ENCODE measurements around the gene OR6X1.
A peak's percentile ranks its signal among the peaks of the same experiment; 100 is the strongest.

The OR6X1 gene
- 0 reads per million in 2 donors for total RNA-seq

GRCh38 chr11:123754101-123754568 lies at the start of gene OR6X1:
Gene OR6X1 (minus strand): TSS chr11:123754518. CDS start chr11:123754518, 0 bp downstream.
- peak in 1 of 5 experiments; percentile 77 for DNase-seq

- peak in 1 of 5 experiments; percentile 30 for DNase-seq
Observed at GRCh38 chr11:123801765-123802164, 47.4 kb upstream of the OR6X1 start.

- no peak for DNase-seq
Observed at GRCh38 chr11:123800036-123800435, 45.7 kb upstream of the OR6X1 start.

GRCh38 chr11:123799438-123799837 lies 45.1 kb upstream of the OR6X1 start:
- DNase-seq = no peak

- no peak for DNase-seq
Observed at GRCh38 chr11:123798513-123799252, 44.4 kb upstream of the OR6X1 start.

DNA sequence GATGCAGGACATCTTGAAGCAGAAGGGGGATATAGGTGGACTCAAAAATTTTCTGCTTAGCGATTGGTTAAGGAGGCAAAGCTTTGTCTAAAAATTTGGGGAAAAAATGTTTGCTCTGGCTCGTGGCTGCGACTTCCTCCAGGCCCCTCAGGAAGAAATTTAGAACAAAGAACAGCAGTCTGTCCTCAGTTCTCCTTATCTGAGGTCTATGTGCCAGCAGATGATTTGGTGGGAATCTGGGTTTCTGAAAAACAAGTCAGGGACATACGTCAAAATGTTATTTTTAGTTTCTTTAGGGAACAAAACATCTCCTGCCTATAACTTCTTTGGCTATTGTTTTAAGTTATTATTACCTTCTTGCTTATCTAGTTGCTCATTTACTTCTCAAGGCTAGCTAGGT lies 43.8 kb upstream of the OR6X1 start:
- no peak for DNase-seq

DNA sequence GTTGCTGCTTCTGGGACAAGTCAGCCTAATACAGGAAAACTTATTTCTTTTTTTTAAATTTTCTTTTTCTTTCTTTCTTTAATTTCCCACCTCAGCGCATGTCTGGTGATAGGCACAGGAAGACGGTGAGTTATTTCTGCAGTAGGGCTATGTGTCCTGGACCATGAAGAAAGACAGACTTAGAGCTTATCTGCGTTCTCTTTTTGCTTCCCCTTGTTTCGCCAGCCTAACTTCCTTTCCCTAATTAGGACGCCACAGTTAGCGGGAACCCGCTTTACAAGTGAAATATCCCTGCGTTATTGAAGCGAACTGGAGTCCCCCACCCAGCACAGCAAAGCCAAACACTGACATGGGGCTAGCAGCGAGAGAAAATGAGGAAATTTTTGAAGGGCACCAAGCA lies 43.2 kb upstream of the OR6X1 start:
- no peak for DNase-seq

- DNase-seq = no peak
Observed at GRCh38 chr11:123797114-123797513, 42.8 kb upstream of the OR6X1 start.

DNA sequence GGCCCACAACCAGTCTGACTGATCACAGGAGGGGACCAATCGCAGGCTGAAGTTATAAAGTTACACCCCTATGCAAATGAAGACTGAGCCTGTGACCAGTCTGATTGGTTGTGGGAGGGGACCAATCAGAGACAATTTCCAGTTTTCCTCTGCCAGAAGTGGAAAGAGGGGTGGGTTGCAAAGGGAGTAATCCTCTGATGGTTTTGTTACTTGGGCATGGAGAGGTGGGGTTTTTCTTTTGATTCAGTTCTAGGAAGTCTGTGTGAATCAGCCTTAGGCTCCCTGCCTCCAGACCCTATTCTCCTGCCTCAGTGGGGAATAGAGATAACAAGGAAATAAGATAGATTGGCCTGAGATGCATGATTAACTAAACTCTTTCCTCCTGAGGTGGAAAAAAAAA lies 41.9 kb upstream of the OR6X1 start:
- DNase-seq = no peak

DNA sequence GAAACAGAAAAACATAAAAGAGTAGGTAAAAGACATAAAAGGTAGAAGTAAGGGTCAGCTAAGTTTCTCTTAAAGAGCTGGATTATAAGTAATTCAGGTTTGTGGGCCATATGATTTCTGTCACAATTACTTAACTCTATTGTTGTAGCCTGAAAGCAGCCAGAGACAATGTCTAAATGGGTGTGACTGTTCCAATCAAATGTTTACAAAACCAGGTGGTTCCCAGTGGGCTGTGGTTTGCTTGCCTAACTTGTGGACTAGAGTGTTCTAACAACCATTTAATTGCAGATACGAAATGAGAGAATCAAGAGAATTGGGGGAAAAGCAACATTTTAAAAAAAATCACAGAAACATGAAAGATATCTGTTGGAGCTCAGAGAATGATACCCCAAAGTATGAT lies 29.2 kb upstream of the OR6X1 start:
- DNase-seq = no peak

GRCh38 chr11:123778511-123778910 lies 24.2 kb upstream of the OR6X1 start:
- no peak for DNase-seq

GRCh38 chr11:123775715-123776549 lies 21.6 kb upstream of the OR6X1 start:
- DNase-seq = no peak

- peak in 1 of 5 experiments; percentile 6 for DNase-seq
Observed at GRCh38 chr11:123775289-123775688, 21.0 kb upstream of the OR6X1 start.

DNA sequence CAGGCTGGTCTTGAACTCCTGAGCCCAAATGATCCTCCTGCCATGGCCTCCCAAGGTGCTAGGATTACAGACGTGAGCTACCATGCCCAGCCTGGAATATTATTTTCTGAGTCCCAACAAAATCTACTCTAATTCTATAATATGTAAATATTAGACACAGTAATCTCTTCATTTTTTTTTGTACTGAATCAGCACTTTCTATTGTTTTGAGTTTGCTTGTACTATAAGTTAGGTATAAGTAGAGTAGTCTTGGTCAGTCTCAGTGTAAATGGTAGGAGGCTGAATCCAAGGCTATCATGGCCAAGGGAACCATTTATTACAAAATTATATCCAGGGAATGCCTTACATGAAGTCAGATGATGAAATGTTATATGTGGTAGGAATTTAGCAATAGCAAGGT lies 19.6 kb upstream of the OR6X1 start:
- no peak for DNase-seq

DNA sequence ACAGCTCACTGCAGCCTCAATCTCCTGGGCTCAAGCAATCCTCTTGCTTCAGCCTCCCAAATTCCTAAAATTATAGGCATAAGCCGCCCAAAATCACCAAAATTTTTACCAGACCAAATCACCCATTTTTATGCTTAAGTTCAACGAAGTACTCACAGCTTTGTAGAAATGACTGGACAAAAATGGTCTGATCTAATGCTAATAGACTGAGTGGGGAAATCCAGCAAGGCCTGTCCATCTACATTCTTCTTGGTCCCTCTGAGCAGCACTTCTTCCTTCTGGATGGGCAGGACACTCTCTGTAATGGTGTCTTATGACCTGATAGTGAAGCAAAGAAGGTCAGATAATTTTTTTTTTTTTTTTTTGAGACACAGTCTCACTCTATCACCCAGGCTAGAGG lies 18.7 kb upstream of the OR6X1 start:
- DNase-seq = no peak

- DNase-seq = no peak
Observed at GRCh38 chr11:123771664-123772063, 17.3 kb upstream of the OR6X1 start.

GRCh38 chr11:123770712-123771111 lies 16.4 kb upstream of the OR6X1 start:
- no peak for DNase-seq

DNA sequence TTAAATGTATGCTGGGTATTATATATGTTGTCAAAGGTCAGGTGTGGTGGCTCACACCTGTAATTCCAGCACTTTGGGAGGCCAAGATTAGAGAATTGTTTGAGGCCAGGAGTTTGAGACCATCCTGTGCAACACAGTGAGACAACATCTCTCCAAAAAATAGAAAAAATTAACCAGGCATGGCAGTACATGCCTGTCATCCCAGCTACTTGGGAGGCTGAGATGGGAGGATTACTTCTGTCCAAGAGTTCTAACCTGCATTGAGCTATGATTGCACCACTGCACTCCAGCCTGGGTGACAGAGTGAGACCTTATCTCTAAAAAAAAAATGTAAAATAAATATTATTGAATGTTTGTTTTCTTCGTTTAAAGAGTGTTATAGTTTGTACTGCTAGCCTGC lies 11.3 kb upstream of the OR6X1 start:
- DNase-seq = no peak

GRCh38 chr11:123762422-123762821 lies 8.1 kb upstream of the OR6X1 start:
- DNase-seq = no peak

- peak in 1 of 5 experiments; percentile 78 for DNase-seq
Observed at GRCh38 chr11:123760894-123761293, 6.6 kb upstream of the OR6X1 start.

DNA sequence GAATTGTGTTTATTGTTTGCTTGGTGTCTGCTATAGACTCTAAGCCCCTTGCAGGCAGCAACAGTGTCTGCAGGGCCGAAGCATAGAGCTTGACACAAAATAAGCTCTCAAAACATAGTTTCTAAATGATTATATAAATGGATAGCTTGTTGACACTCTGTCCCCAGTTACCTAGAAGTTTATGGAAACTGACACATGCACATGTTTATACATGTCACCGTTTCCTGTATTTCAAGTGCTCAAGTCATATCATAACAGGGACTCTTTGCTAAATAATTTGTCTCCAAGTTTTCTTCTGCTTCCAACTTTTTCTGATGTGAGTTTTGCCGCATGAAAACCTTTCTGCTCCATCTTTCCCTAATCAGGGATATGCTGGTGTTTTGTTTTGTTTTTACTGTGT lies 3.7 kb upstream of the OR6X1 start:
- peak in 1 of 5 experiments; percentile 30 for DNase-seq

DNA sequence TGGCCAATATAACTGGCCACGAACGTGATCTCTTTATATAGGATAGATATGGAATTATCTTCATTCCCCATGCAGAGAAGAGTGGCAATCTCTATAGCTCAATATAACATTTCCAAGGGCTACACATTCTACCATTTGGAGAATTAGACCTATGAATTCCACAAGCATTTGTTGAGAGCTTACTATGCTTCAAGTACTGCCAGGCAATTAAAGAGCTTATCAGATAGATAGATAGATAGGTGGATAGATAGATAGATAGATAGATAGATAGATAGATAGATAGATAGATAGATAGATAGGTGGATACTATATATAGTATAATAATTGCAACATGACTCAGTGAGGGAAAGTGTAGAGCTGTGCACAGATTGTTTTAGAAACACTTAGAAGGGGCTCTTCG lies 1.5 kb upstream of the OR6X1 start:
- DNase-seq = no peak

- peak in 1 of 5 experiments; percentile 51 for DNase-seq
Observed at GRCh38 chr11:123755344-123755743, 1.0 kb upstream of the OR6X1 start.

DNA sequence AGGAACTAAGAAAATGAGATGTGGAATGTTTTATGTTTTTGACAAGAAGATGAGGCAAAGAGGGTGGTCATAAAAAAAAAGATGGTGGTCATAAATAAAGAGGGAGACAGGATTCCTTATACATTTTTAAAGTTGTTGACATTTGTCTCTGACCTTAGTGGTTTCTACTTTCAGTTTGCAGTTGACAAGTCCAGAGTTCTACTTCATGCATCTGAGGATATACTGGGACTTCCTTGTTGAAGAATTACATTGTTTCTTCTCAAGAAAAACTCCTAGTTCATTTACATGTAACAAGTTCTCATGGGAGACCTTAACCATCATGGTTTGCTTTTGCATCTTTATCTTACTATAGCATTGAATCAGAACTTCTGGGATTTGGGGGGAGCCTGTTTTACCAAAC lies 1.2 kb downstream of the OR6X1 start:
- DNase-seq = peak in 1 of 5 experiments; percentile 34
